ENCODE measurements around the gene APOC3.
A peak's percentile ranks its signal among the peaks of the same experiment; 100 is the strongest.
"Not testable (repeated sequence)": the region's sequence is repeated elsewhere in the genome, so short reads cannot be mapped to it uniquely, and the experiment has no call there.

APOC3 gene

DNA sequence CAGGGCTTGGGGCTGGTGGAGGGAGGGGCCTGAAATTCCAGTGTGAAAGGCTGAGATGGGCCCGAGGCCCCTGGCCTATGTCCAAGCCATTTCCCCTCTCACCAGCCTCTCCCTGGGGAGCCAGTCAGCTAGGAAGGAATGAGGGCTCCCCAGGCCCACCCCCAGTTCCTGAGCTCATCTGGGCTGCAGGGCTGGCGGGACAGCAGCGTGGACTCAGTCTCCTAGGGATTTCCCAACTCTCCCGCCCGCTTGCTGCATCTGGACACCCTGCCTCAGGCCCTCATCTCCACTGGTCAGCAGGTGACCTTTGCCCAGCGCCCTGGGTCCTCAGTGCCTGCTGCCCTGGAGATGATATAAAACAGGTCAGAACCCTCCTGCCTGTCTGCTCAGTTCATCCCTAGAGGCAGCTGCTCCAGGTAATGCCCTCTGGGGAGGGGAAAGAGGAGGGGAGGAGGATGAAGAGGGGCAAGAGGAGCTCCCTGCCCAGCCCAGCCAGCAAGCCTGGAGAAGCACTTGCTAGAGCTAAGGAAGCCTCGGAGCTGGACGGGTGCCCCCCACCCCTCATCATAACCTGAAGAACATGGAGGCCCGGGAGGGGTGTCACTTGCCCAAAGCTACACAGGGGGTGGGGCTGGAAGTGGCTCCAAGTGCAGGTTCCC is at the start of gene APOC3:
TSS of gene APOC3 (plus strand) at position 383 of the 659 bp plus-strand sequence. CDS start 676 bp downstream, outside the sequence.
- DNase-seq (ENCODE audit: low read depth): no peak

DNA sequence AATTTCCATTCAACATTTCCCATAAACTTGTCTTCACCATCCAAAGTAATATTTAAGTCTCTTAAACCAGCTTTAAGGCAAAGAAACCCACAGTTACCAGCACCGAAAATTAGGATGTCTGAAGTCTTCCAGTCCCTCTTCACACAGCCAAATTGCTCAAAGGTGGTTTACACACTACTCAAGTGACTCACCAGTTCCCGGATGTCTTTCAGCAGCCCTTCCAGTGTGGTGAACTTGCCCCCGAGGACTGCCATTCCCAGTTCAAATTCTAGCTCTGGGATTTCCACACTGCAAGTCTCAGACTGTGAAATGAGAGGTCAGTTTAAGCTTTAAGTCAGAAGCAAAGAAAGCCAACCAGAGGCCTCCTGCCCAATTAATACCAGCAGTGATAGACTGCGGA is 47.0 kb upstream of the APOC3 start:
- no peak for DNase-seq (ENCODE audit: low read depth)

DNA sequence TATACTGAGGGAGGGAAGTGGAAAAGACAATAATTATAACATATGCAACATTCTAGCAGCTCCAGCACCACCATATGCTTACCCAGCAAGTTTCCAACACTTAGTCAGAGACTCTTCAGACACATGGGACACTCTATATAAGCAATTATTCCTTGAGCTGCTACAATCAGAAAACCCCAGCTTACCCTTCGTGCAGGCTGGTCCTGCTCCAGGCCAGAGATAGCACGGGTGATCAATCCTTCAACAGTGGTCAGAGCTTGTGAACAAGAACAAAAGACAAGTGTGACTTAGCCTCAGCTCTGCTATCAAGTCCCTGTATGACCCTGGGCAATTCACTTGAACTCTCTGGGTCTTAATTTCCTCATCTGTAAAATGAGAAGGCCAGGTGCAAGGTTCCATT is 43.4 kb upstream of the APOC3 start:
- DNase-seq (ENCODE audit: low read depth): no peak

DNA sequence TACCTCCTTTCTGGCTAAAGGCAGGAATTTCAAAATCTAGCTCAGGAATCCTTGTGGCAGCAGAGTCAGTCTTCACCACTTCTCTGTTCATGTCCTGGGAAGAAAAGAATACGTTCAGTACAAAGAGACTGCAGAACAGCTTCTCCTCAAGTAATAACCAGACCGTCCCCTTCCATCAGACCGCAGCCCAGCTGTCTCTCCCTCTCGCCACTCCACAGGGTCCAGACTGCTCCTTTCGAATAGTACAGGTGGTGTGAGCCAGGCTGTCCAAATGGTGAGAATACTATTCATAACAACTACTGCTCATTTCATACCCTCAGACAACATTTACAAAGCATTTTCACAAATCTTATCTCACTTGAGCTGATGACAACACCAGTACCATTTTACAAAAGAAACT is 42.7 kb upstream of the APOC3 start:
- no peak for DNase-seq (ENCODE audit: low read depth)

DNA sequence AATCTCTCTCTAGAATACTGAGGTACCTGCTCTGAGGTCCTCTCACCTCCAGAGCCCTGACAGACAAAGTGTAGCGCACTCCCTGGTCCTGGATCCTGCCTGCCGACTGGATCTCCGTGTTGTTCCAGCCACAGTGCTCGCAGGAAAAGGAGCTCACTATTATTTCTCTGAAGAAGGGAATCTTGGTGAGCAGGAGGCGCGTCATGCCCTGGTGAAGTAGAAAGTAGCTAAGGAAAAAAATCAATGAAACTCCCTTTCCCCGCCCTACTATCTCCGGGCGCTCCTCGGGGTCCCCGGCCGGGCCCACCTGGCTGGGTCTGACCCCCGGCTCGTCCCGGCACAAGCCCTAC is 42.3 kb upstream of the APOC3 start:
- DNase-seq (ENCODE audit: low read depth): no peak

DNA sequence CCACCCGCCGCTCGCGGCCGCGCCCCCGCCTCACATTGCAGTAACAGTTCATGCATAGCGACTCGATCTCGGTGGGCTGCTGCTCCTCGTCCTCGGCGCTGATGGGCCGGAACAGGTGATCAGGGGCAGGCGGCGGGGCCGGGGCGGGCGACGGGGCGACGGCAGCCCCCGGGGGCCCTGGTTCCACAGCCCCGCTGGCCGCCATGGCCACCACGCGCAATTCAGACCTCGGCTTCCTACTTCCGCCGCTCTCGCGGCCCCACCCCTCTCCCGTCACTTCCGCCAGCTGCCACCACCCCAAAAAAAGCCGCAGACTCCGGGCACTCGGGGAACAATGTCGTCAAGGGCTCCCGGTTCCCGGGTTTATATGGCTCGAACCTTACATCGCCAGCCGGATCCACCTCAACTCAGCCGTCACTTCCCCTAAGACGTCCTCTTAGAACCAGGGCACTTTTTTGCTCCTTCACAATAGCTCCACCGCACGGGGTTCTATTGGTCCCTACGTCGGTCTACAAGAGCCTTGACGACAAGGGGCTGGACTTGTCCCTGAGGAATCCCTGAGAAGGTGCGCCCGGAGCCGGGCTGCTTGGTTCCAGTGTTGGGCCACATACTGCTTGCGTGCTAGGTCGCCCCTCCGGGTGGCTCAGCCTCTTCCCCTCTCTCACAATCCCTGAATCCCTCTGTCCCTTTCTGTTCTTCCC is 41.8 kb upstream of the APOC3 start, which contains the start of gene ZPR1:
TSS of gene ZPR1 (minus strand) at position 238 of the 701 bp plus-strand sequence. CDS start at position 205, 33 bp downstream.
- peak; percentile 74 for DNase-seq (ENCODE audit: low read depth)

DNA sequence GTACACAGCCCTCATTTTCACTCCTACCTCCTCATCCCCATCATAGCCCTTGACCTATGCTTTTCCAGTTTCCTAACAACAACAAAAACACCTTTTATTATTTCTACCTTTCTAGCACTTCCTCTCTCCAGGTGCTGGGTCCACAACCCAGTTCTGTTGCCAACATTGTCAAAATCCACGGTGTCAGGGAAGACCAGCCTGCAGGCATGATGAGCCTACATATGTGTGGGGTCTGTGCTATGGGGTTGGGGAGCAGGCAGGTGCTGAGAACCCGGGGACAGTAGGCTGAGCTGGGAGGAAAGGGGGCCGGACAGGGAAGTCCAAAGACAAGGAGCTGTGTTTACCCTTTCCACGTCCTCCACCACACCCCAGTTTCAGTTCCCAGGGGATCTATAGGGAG is 41.2 kb upstream of the APOC3 start:
- DNase-seq (ENCODE audit: low read depth): no peak

DNA sequence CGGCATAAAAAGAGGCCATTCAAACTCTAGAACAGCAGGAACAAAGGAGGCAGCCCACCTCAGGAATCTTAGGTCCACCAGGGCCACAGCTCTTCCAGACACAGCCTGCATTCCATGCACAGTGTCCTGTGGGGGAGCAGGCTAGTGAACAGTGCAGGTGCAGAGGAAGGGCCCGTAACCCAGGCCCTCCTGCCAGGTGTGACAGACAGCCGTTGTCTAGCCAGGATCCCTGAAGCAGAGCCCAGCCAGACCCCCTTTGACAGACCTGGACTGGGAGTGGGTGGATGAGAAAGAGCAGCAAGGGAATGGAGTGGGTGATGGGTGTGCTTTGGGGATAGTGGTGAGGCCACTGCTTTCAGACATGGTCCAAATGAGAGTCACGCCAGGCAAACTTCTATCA is 40.7 kb upstream of the APOC3 start:
- DNase-seq (ENCODE audit: low read depth): no peak

DNA sequence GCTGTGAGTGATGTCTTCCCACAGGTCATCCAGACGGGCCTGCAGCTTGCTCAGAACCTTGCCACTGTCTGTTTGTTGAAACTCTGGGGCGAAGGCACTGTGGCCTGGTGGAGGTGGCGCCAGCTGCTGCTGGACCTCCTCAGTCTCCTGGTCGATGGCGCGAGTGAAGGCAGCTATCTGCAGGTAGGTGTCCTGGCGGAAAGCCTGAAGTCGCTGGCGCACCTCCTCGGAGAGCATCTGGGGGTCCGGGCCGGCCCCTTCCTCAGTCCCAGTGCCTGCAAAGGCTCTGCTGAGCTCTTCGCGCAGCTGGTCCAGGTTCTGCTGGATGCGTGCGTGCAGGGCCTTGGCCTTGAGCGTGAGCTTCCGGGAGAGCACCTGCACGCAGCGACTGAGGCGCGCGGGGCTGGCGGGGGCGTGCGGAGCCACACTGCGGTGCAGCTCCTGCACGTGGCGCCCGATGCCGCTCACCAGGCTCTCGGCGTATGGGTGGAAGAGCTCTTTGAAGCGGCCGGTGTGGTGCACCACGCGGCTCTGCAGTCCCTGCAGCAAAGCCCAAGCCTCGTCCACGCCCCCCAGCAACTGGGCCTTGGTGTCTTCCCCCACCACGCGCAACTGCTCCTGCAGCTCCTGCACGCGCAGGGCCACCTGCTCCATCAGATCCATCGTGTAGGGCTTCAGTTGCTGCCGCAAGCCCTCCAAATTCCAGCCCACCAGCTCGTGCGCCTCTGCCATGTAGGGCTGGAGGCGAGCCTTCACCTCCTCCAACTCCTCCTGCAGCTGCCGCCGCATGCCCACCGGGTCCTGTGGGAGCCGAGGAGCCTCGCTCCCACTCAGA is 39.3 kb upstream of the APOC3 start:
- DNase-seq (ENCODE audit: low read depth): no peak

DNA sequence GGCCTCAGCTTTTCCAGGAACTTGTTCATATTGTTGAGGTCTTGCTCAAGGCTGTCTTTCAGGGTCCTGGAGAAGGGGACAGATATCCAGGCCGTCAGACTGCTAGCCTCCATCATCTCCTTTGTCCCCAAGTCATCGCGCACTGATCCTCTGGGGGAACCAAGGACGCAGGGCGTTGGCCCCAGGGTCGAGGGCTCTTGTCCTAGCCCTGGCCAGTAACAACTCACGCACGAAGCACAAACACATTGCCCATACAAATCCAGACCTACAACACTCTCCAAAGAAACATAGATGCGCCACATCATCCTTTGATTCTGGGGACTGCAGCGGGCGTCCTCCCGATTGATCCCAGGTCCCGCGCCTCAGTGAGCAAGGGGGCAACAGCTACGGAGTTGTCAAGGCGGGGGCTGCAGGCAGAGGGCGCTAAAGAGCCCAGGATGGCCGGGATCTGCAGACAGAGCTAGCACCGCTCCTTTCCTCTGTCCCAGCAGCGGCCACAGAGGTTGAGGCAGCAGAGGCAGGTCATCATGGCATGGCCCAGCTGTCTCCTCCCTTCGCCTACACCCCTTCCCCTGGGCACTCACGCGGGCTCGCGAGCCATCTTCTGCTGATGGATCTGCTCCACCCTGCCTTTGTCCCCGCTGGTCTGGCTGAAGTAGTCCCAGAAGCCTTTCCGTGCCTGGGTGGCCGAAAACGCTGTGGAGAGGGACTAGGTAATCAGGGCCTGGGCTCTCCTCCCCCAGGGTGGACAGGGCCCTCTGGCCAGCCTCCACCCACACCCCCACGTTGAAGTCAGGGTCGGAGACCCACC is 38.5 kb upstream of the APOC3 start:
- peak; percentile 62 for DNase-seq (ENCODE audit: low read depth)

DNA sequence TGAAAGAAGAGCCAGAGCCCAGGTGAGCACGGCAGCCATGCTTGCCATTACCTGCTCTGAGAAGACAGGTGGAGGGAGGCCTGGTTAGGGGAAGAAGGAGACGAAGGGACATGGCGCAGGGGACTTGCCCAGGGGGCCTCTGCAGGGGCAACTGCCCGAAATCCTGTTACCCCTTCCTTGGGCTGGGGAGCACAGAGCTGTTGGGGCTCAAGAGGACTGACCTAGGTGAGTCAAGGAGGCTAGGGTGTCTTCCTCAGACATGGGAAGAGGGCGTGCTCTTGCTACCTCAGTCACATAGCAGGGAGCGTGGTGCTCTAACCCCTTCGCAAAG is 37.9 kb upstream of the APOC3 start, which contains the start of gene APOA5:
TSS of gene APOA5 (minus strand) at position 67 of the 331 bp plus-strand sequence. CDS start at position 48, 19 bp downstream.
- DNase-seq (ENCODE audit: low read depth): no peak

DNA sequence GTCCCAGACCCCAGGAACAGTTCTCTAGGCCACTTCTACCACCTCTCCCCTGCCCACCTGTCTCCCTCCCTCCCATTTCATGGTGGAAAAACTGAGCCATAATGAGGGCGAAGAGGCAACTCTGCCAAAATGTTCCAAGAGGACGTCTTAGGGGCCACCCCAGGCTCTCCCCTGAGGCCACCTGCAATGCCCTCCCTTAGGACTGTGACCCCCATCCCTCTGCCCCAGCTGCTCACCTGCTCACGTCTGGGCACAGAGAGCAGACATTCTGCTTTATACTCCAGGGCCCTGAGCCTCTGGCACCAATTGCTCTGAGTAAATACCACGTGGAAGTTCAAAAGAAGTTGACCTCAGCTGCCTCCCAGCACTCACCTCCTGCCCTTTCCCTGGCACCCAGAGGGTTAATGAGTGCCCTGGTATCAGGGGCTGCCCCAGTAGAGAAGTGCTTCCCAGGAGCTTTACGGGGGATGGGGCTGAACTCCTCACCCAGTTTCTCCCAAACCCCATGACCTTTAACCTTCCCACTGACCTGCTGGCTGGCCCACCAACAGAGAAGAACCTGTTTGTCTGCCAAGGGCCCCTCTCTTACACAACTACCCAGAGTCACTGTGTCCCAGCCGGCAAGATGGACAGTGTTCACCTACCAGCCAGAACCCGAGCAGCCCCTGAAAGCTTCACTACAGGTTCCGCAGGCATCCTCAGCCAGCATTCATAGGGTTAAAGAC is 37.4 kb upstream of the APOC3 start:
- no peak for DNase-seq (ENCODE audit: low read depth)

DNA sequence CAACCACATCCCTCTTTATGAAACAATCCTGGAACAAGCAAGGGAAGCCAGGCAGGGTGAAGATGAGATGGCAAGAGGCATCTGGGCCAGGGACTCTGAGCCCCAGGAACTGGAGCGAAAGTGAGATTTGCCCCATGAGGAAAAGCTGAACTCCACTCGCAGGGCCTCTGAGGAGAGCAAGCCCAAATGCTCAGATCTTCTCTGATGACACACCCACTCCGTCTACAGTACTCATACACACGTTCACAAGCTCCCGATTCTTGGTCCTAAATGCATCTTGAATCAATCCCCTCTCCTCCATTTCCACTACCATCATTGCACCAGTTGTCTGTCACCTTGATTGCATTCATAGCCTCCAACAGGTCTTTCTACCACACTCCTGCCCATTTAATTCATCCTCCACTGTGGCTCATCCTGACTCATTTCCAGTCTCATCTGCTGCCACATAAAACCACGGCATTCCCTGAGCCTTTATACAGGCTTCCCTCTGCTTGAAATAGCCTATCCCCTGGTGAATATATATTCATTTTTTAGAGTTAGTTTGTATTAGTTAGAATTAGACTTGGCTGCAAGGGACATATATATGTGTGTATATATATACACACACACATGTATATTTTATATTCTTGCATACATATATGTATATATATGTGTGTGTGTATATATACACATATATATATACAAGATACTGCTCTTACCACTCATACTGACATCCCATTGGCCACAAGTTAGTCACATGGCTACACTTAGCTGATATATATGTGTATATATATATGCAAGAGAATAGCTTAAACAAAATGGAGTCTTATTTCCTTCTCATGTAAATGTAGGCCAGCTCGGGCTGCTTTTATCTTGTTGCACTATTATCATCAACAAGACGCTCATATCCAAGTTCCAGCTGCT is 36.6 kb upstream of the APOC3 start:
- no peak for DNase-seq (ENCODE audit: low read depth)

DNA sequence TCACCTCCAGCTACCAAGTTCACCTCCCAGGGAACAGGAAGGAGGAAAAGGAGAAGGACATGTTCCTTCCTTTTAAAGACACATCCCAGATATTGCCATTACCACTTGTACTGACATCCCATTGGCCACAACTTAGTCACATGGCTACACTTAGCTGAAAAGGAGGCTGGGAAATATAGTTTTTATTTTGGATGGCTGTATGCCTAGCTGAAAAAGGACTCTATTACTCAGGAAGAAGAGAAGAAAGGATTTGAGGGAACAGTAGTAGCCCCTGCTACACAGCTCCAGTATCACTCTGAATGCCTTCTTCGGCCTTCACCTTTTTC is 36.0 kb upstream of the APOC3 start:
- DNase-seq (ENCODE audit: low read depth): no peak

DNA sequence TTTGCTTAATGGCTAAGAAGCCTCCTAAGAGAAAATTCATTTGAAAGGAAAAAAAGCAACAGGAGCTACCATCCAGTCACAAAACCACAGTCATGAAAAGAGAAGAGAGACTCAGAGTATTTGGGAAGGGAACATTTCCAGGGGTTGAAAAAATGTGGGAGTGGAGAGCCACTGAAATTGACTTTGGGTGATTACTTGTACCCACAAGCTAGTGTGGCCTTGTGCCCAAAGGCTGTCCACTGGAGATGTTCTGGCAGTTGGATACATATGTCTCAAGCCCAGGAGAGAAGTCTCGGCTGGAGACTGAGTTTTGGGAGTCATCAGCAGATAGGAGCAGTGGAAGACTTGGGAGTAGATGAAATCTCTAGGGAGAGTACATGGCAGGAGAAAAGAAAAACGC is 34.9 kb upstream of the APOC3 start:
- no peak for DNase-seq (ENCODE audit: low read depth)

DNA sequence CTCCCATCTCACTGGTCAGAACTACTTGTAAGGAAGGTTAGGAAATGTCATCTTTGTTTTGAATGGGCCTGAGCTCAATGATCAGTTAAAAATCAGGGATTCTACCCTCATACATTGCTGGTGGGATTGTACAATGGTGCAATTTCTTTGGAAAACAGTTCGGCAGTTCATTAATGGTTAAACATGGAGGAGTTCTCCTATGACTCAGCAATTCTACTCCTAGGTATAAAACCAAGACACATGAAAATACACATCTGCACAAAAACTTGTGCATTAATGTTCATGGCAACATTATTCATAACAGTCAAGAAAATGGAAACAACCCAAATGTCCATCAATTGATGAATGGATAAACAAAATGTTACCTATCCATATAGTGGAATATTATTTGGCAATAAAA is 33.2 kb upstream of the APOC3 start:
- no peak for DNase-seq (ENCODE audit: low read depth)

DNA sequence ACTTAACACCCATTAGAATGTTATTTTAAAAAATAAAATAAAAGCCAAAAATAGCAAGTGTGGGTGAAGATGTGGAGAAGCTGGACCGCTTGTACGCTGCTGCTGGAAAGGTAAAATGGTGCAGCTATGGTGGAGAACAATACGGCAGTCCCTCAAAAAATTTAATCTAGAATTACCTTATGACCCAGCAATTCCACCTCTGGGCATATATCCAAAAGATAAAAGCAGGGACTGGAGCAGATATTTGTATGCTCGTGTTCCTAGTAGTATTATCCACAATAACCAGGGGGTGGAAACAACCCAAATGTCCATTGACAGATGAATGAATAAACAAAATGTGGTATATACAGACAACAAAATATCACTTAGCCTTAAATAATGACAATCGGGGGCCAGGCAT is 31.9 kb upstream of the APOC3 start:
- DNase-seq (ENCODE audit: low read depth): no peak

DNA sequence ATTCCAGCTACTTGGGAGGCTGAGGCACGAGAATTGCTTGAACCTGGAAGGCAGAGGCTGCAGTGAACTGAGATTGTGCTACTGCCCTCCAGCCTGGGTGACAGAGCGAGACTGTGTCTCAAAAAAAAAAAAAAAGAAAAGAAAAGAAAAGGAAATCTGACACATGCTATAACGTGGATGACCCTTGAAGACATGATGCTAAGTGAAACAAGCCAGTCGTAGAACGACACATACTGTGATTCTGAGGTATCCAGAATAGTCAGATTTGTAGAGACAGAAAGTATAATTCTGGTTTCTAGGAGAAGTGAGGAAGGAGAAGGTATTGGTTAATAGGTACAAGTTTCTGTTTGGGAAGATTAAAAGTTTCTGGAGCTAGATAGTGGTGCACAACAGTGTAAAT is 31.3 kb upstream of the APOC3 start:
- no peak for DNase-seq (ENCODE audit: low read depth)

DNA sequence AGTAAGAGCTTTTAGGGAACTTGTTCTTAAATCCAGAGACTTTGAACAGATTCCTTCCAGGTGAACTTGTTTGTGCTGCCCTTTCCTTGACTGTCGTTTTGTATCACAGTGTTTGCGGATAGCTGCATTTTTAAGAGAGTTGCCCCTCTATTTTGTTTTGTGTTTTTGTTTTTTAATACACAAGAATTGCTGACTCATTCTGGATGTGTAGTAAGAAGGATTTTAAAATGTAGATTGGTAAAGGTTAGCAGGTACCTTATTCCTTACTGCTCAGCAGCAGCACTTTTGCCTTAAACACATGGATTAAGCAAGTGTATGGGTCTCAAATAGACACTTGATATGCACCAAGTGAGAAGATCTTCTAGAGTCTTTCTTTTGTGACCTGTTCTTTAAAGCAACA is 29.1 kb upstream of the APOC3 start:
- DNase-seq (ENCODE audit: low read depth): no peak

DNA sequence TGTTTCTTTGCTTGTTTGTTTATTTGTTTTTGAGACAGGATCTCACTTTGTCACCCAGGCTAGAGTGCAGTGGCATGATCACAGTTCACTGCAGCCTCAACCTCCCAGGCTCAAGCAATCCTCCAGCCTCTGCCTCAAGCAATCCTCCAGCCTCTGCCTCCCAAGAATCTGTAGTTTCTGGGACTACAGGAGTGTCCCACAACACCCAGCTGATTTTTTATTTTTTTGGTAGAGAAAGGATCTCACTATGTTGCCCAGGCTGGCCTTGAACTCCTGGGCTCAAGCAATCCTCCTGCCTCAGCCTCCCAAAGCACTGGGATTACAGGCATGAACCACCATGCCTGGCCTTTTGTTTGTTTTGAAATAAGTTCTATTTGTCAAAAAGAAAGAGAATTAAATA is 28.0 kb upstream of the APOC3 start:
- DNase-seq (ENCODE audit: low read depth): not testable (repeated sequence)

DNA sequence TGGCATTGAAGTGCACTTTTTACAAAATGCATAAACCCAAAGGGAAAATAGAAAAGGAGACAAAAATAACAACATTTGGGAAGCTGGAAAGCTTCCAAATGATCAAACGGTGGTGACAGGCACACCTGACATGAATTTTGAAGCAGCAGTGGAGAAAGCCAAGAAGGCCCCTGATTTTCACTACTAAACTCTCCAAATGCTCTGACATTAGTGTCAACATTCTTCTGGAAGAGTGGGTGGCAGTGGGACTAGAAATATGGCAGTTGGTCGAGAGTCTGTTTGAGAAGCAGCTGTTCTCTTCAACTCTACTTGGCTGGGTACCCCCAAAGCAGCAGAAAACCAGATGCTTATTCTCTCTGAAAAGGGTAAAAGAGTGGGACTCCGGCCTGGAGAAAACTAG is 25.7 kb upstream of the APOC3 start:
- no peak for DNase-seq (ENCODE audit: low read depth)
